T-helper 2 cell treated with Interferon-gamma antibody and Interleukin-4, amounts not matched to agents 5 μg/mL and 100 μg/mL, for 36 hours (primary cell): ENCODE results near the gene SPIC.
"Not testable (repeated sequence)": the region's sequence is repeated elsewhere in the genome, so short reads cannot be mapped to it uniquely, and the experiment has no call there.

Experiments
- DNase-seq: peaks from one replicate; pipeline ENCODE4 v3.0.0; 2021; ENCODE audit warnings: low spot score
- H3K27ac Mint-ChIP-seq: one replicate; pipeline ENCODE4 v1.8.0; 2021; ENCODE audit warnings: mild to moderate bottlenecking, mixed read lengths
- H3K27me3 Mint-ChIP-seq: one replicate; pipeline ENCODE4 v1.8.0; 2021; ENCODE audit warnings: low read depth, mixed read lengths
- H3K36me3 Mint-ChIP-seq: one replicate; pipeline ENCODE4 v1.8.0; 2021; ENCODE audit warnings: low read depth, mixed read lengths
- H3K4me1 Mint-ChIP-seq: one replicate; pipeline ENCODE4 v1.8.0; 2021; ENCODE audit warnings: low read depth, mixed read lengths
- H3K4me3 Mint-ChIP-seq: one replicate; pipeline ENCODE4 v1.8.0; 2022; ENCODE audit warnings: mild to moderate bottlenecking, moderate library complexity, mixed read lengths
- H3K9me3 Mint-ChIP-seq: one replicate; pipeline ENCODE4 v1.8.0; 2021; ENCODE audit warnings: mixed read lengths

Gene SPIC

GRCh38 chr12:101474711-101475386, at the start of gene SPIC:
TSS of gene SPIC (plus strand) at chr12:101475336. CDS start at chr12:101476905, 1,569 bp downstream.
- no peak for DNase-seq
- Mint-ChIP-seq H3K4me1 (no peaks in the 10 kb centered on the region), H3K27me3 (peaks cover 3% of the 10 kb centered on the region), H3K36me3 (no peaks in the 10 kb centered on the region), H3K9me3 (no peaks in the 10 kb centered on the region), H3K4me3 (no peak within 1 kb of the TSS), H3K27ac (no peak within 1 kb of the TSS)

- H3K27ac Mint-ChIP-seq: no peak overlapping the region
- no peak overlapping the region for H3K4me3 Mint-ChIP-seq
- H3K9me3 Mint-ChIP-seq: no peaks in the 10 kb centered on the region
- no peaks in the 10 kb centered on the region for H3K4me1 Mint-ChIP-seq
- DNase-seq: no peak
- H3K27me3 Mint-ChIP-seq: peaks cover 3% of the 10 kb centered on the region
- no peaks in the 10 kb centered on the region for H3K36me3 Mint-ChIP-seq
Measured at GRCh38 chr12:101430456-101430855, 44.7 kb upstream of the SPIC start.

GRCh38 chr12:101436136-101436535, 39.0 kb upstream of the SPIC start:
- no peak overlapping the region for H3K4me3 Mint-ChIP-seq
- no peak for DNase-seq
- no peaks in the 10 kb centered on the region for H3K36me3 Mint-ChIP-seq
- peaks cover 2% of the 10 kb centered on the region for H3K27me3 Mint-ChIP-seq
- no peaks in the 10 kb centered on the region for H3K9me3 Mint-ChIP-seq
- no peaks in the 10 kb centered on the region for H3K4me1 Mint-ChIP-seq
- no peak overlapping the region for H3K27ac Mint-ChIP-seq

- no peaks in the 10 kb centered on the region for H3K4me1 Mint-ChIP-seq
- H3K27ac Mint-ChIP-seq: no peak overlapping the region
- no peak for DNase-seq
- H3K9me3 Mint-ChIP-seq: no peaks in the 10 kb centered on the region
- peaks cover 2% of the 10 kb centered on the region for H3K27me3 Mint-ChIP-seq
- no peaks in the 10 kb centered on the region for H3K36me3 Mint-ChIP-seq
- no peak overlapping the region for H3K4me3 Mint-ChIP-seq
Measured at GRCh38 chr12:101439236-101439635, 35.9 kb upstream of the SPIC start.

GRCh38 chr12:101441461-101442224, 33.5 kb upstream of the SPIC start:
- no peak overlapping the region for H3K27ac Mint-ChIP-seq
- DNase-seq: no peak
- no peaks in the 10 kb centered on the region for H3K9me3 Mint-ChIP-seq
- no peaks in the 10 kb centered on the region for H3K4me1 Mint-ChIP-seq
- no peak overlapping the region for H3K4me3 Mint-ChIP-seq
- no peaks in the 10 kb centered on the region for H3K36me3 Mint-ChIP-seq
- H3K27me3 Mint-ChIP-seq: peaks cover 2% of the 10 kb centered on the region

- H3K9me3 Mint-ChIP-seq: peaks cover 4% of the 10 kb centered on the region
- no peak overlapping the region for H3K4me3 Mint-ChIP-seq
- peaks cover 5% of the 10 kb centered on the region for H3K4me1 Mint-ChIP-seq
- no peaks in the 10 kb centered on the region for H3K36me3 Mint-ChIP-seq
- DNase-seq: no peak
- H3K27ac Mint-ChIP-seq: no peak overlapping the region
- H3K27me3 Mint-ChIP-seq: no peaks in the 10 kb centered on the region
Measured at GRCh38 chr12:101455685-101456084, 19.5 kb upstream of the SPIC start.

GRCh38 chr12:101459642-101460346, 15.3 kb upstream of the SPIC start:
- Mint-ChIP-seq H3K36me3 (no peaks in the 10 kb centered on the region), H3K27me3 (no peaks in the 10 kb centered on the region), H3K4me3 (no peak overlapping the region), H3K9me3 (peaks cover 4% of the 10 kb centered on the region), H3K4me1 (peaks cover 5% of the 10 kb centered on the region), H3K27ac (no peak overlapping the region)
- DNase-seq: no peak

GRCh38 chr12:101468948-101469347, 6.2 kb upstream of the SPIC start:
- peaks cover 4% of the 10 kb centered on the region for H3K4me1 Mint-ChIP-seq
- H3K36me3 Mint-ChIP-seq: no peaks in the 10 kb centered on the region
- no peak for DNase-seq
- H3K27ac Mint-ChIP-seq: no peak overlapping the region
- no peaks in the 10 kb centered on the region for H3K9me3 Mint-ChIP-seq
- no peaks in the 10 kb centered on the region for H3K27me3 Mint-ChIP-seq
- no peak overlapping the region for H3K4me3 Mint-ChIP-seq

GRCh38 chr12:101470939-101471338, 4.2 kb upstream of the SPIC start:
- no peak for DNase-seq
- no peaks in the 10 kb centered on the region for H3K9me3 Mint-ChIP-seq
- no peak overlapping the region for H3K27ac Mint-ChIP-seq
- no peaks in the 10 kb centered on the region for H3K36me3 Mint-ChIP-seq
- H3K4me1 Mint-ChIP-seq: peaks cover under 1% of the 10 kb centered on the region
- H3K4me3 Mint-ChIP-seq: no peak overlapping the region
- H3K27me3 Mint-ChIP-seq: peaks cover 3% of the 10 kb centered on the region

- not testable (repeated sequence) for DNase-seq, H3K27me3 Mint-ChIP-seq
Measured at GRCh38 chr12:101471878-101472277, 3.3 kb upstream of the SPIC start.

GRCh38 chr12:101474248-101474647, 888 bp upstream of the SPIC start:
- DNase-seq: no peak
- H3K27me3 Mint-ChIP-seq: peaks cover 3% of the 10 kb centered on the region
- H3K4me1 Mint-ChIP-seq: no peaks in the 10 kb centered on the region
- no peaks in the 10 kb centered on the region for H3K36me3 Mint-ChIP-seq
- H3K27ac Mint-ChIP-seq: no peak overlapping the region
- no peak overlapping the region for H3K4me3 Mint-ChIP-seq
- no peaks in the 10 kb centered on the region for H3K9me3 Mint-ChIP-seq

More at GRCh38 chr12:101471878-101472277, 3.3 kb upstream of the SPIC start:
- H3K4me1 Mint-ChIP-seq, H3K27ac Mint-ChIP-seq, H3K9me3 Mint-ChIP-seq, H3K36me3 Mint-ChIP-seq, H3K4me3 Mint-ChIP-seq: not testable (repeated sequence)

- Mint-ChIP-seq H3K9me3 (no peaks in the 10 kb centered on the region), H3K4me3 (no peak overlapping the region), H3K27ac (no peak overlapping the region), H3K27me3 (peaks cover 3% of the 10 kb centered on the region), H3K4me1 (no peaks in the 10 kb centered on the region), H3K36me3 (no peaks in the 10 kb centered on the region)
- no peak for DNase-seq
Measured at GRCh38 chr12:101475751-101476305, 692 bp downstream of the SPIC start.

- Mint-ChIP-seq H3K4me3 (no peak overlapping the region), H3K27me3 (no peaks in the 10 kb centered on the region), H3K4me1 (no peaks in the 10 kb centered on the region), H3K27ac (no peak overlapping the region), H3K36me3 (no peaks in the 10 kb centered on the region), H3K9me3 (no peaks in the 10 kb centered on the region)
- DNase-seq: no peak
Measured at GRCh38 chr12:101480849-101481248, 5.7 kb downstream of the SPIC start.

- no peak overlapping the region for H3K4me3 Mint-ChIP-seq
- no peak overlapping the region for H3K27ac Mint-ChIP-seq
- H3K27me3 Mint-ChIP-seq: no peaks in the 10 kb centered on the region
- no peaks in the 10 kb centered on the region for H3K4me1 Mint-ChIP-seq
- no peak for DNase-seq
- no peaks in the 10 kb centered on the region for H3K9me3 Mint-ChIP-seq
- no peaks in the 10 kb centered on the region for H3K36me3 Mint-ChIP-seq
Measured at GRCh38 chr12:101485021-101485420, 9.9 kb downstream of the SPIC start.
